NCI-H1105 (cell line): ENCODE data around the gene SLC25A6.
"Not testable (repeated sequence)": the region's sequence is repeated elsewhere in the genome, so short reads cannot be mapped to it uniquely, and the experiment has no call there.

ENCODE experiments used
- DNase-seq: peaks from one replicate; lab custom pipeline; 2025; lab: John Stamatoyannopoulos, UW

Gene SLC25A6

GRCh38 chrX:1354036-1355019, 37.6 kb downstream of the SLC25A6 start:
- no peak for DNase-seq

DNA sequence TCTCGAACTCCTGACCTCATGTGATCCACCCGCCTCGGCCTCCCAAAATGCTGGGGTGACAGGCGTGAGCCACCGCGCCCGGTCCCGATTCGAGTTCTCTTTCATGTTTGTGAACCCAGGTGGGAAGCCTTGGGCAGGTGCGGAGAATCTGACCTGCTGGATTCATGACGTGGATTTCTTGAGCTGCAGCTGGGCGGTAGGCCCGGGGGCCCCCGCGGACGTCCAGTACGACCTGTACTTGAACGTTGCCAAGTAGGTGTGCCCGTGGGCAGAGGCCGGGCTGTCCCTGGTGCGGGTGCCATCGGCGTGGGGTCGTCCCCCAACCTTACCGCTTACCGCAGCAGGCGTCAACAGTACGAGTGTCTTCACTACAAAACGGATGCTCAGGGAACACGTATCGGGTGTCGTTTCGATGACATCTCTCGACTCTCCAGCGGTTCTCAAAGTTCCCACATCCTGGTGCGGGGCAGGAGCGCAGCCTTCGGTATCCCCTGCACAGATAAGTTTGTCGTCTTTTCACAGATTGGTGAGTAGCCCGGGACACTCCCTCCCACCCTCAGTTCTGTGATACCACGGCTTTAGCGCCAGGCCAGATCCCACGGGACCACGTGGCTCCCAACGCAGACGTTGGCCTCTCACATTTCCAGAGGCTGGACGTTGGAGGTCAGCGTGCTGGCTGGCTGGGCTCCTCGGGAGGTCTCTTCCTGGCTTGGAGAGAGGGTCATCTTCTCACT, 39.8 kb downstream of the SLC25A6 start:
- DNase-seq = no peak

- DNase-seq = not testable (repeated sequence)
Measured at GRCh38 chrX:1349606-1350005, 42.3 kb downstream of the SLC25A6 start.

DNA sequence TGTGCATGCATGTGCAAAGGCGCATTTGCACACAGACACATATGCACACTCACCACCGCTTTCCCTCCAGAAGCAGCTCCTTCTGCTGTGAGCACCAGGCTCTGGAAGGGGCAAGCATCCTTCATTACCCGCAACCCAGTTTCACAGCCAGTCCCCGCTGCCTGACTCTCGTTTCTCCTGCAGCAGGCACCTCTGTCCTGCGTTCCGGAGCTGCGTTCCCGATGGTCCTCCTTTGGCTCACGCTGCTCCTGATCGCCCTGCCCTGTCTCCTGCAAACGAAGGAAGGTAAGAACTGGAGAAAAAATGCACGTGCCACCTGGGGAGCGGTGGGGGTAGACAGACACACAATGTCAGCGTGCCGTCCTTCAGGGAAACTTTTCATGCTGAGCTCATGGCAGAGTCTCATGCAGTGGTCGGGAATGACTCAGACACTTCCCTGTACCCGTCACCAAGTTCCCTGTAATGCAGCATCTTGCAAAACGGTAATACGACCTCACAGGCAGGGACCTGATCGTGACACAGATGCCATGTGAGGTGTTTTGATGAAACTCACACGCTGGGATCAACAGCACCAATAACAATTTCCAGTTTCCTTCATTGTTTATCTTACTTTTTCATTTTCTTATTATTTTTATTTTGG, 50.2 kb downstream of the SLC25A6 start:
- DNase-seq = no peak

DNA sequence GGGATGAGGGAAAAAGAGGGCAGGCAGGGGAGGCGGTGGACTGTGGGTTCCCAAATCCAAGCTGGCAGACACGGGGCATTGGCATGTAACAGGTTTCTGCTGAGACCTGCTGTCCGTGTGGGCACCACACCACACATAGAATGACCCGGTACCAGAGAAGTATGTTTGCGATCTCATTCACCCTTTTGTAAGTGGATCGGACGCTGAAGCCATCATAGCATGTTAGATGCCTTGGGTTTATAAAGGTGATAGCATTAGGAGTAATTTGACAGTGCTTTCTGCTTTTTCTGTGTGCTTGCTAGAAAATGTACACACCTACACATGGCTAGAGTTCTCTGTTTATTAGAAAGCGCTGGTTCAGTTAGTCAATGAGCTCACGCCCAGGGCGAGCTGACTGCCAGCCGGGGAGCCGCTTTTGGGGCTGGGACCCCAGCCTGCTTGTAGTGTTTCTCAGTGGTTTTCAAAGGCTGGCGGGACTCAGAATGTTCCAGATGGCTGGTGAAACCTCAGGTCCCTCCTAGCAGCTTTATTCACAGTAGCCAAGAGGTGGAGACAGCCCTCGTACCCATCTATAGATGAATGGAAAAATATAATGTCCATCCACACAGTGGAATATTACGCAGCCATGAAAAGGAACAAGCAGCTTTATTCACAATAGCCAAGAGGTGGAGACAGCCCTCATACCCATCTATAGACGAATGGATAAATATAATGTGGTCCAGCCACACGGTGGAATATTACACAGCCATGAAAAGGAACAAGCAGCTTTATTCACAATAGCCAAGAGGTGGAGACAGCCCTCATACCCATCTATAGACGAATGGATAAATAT, 54.7 kb downstream of the SLC25A6 start:
- no peak for DNase-seq

DNA sequence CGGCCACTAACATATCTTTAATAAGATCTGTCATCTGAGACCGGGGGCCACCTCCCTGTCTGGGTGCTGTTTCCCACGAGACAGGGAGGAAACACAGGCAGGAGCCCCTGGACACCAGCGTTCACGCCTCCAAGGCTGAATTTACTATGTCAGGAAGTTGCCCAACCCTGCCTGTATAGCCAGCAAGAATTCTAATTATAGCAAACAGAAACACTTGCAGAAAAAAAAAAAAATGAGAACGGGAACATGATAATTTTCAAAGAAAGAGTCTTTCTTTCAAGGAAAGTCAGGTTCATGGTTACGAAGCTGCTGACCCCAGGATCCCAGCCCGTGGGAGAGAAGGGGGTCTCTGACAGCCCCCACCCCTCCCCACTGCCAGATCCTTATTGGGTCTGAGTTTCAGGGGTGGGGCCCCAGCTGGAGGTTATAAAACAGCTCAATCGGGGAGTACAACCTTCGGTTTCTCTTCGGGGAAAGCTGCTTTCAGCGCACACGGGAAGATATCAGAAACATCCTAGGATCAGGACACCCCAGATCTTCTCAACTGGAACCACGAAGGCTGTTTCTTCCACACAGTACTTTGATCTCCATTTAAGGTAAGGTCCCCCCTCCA, 55.5 kb downstream of the SLC25A6 start, which contains the start of gene IL3RA:
Gene IL3RA (plus strand): TSS at position 455 of the 613 bp plus-strand sequence. CDS start 4,981 bp downstream, outside the sequence.
- DNase-seq = no peak
